Thymus (tissue), 11 donors: ENCODE measurements around the gene ZBTB7A. TPM values are rescaled to one million over a fixed set of nuclear protein-coding genes. Genes with fewer than 3 reads are reported as not detected.
"Not testable (repeated sequence)": the region's sequence is repeated elsewhere in the genome, so short reads cannot be mapped to it uniquely, and the experiment has no call there.

Experiments
- DNase-seq, 9 donors: peaks; one replicate each; pipeline ENCODE4 v3.0.0-alpha.2; 2013; ENCODE audit warnings: low spot score in 9 of 9, low read depth in 6 of 9, missing footprints in 1 of 9
- H3K27ac ChIP-seq, 2 donors: one replicate each; pipeline ENCODE4 v1.5.1; 2013; ENCODE audit warnings: control low read depth in 1 of 2, low read depth in 1 of 2, low read length in 1 of 2, mild to moderate bottlenecking in 1 of 2, moderate library complexity in 1 of 2
- H3K27me3 ChIP-seq, 2 donors: one replicate each; pipeline ENCODE4 v1.5.1; 2013; ENCODE audit warnings: low read length in 1 of 2; ENCODE audit not compliant: control insufficient read depth in 2 of 2, insufficient read depth in 1 of 2
- H3K36me3 ChIP-seq, 2 donors: one replicate each; pipeline ENCODE4 v1.5.1; 2013; ENCODE audit warnings: low read length in 1 of 2, mild to moderate bottlenecking in 1 of 2, moderate library complexity in 1 of 2; ENCODE audit not compliant: control insufficient read depth in 2 of 2, insufficient read depth in 2 of 2
- H3K4me1 ChIP-seq, 2 donors: one replicate each; pipeline ENCODE4 v1.5.1; 2013; ENCODE audit warnings: low read length in 2 of 2; ENCODE audit not compliant: control insufficient read depth in 2 of 2, insufficient read depth in 2 of 2
- H3K4me3 ChIP-seq, 2 donors: one replicate each; pipeline ENCODE4 v1.5.1; 2013; ENCODE audit warnings: low read length in 2 of 2, control low read depth in 1 of 2, mild to moderate bottlenecking in 1 of 2
- H3K9me3 ChIP-seq, 2 donors: one replicate each; pipeline ENCODE4 v1.5.1; 2013; ENCODE audit warnings: low read length in 1 of 2, mild to moderate bottlenecking in 1 of 2; ENCODE audit not compliant: control insufficient read depth in 2 of 2, insufficient read depth in 1 of 2
- WGBS: extraction: QIAGEN DNeasy Blood & Tissue Kit; methylation state at CpG from one replicate; pipeline ENCODE4 v1.1.7; 2013; 5-methylcytosine and 5-hydroxymethylcytosine counted together
- polyA plus RNA-seq: library from polyadenylated mRNA; stranded (reverse); fragments of 200-250 nt; gene quantifications from one replicate; pipeline ENCODE4 v1.2.3, GENCODE V29; 2013
- total RNA-seq: library from RNA; stranded (reverse); fragments of 120-200 nt; gene quantifications from one replicate; pipeline ENCODE4 v1.2.4, GENCODE V29; 2013
- donor health status: healthy.

ZBTB7A gene
- total and polyA plus RNA-seq, 2 donors = 5.1 to 9.4 TPM

DNA sequence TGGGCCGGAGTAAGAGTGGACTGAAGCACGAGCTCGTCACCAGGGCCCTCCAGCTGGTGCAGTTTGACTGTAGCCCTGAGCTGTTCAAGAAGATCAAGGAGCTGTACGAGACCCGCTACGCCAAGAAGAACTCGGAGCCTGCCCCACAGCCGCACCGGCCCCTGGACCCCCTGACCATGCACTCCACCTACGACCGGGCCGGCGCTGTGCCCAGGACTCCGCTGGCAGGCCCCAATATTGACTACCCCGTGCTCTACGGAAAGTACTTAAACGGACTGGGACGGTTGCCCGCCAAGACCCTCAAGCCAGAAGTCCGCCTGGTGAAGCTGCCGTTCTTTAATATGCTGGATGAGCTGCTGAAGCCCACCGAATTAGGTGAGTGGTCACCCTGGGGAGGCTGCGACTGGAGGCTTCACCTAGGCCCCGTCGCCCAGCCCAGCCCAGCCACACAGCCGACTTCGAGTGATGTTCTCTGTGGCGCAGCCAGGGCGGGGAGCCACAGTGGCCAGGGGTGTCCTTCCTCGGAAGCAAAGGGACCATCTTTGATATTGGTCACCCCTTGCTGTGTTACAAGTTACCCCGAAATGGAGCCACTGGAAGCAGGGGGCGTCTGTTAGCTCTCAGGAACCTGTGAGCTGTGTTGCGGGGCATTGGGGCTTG, 53.6 kb downstream of the ZBTB7A start:
- H3K36me3 ChIP-seq = peaks cover 48 to 56% of the 10 kb centered on the region in 2 donors
- DNase-seq = no peak
- H3K27ac ChIP-seq = no peak overlapping the region
- peaks cover 10 to 20% of the 10 kb centered on the region in 2 donors for H3K4me1 ChIP-seq
- no peaks in the 10 kb centered on the region for H3K27me3 ChIP-seq
- H3K4me3 ChIP-seq = no peak overlapping the region
- WGBS = 97% methylated on average over 33 of the region's 33 CpGs
- no peaks in the 10 kb centered on the region for H3K9me3 ChIP-seq

DNA sequence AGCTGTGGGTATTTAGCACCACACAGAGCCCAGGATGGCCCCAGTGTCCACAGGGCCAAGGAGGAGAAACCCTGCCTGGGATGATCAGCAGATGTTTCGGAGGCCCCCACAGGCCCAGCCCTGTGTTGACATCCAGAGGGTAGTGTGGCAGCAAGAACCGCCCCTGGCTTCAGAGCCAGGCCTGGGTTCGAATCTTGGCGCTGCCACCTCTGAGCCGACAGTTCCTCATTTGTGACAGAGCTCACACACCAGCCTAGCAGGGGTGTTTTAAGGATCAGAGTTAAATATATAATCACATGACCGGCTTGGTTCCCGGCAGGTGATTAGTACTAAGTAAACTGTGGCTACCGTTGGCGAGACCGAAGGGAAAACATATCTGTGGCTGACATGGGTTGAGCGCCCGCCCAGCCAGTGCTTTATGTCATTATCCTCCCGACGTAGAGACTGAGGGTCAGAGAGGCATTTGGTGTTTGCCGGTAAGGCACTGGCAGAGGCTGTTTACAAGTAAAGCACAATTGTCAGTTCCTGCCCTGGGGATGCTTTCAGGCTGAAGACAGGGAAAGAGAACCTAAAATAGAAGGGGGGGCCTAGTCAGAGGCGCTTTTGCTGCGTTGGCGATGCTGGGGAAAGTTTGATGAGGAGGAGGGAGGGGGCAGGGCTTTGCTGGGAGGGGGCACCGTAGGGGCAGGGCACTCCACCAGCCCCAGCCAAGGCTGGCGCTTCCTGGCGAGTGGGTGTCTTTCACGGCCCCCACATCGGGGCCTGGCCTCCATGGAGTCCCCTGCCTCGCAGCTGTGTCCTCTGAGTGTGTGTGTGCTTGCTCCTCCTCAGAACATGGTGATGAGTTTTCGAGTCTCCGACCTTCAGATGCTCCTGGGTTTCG, 54.4 kb downstream of the ZBTB7A start:
- no peak overlapping the region for H3K4me3 ChIP-seq
- 95% methylated on average over 27 of the region's 27 CpGs for WGBS
- no peak overlapping the region for H3K27ac ChIP-seq
- no peak for DNase-seq
- peaks cover 46 to 54% of the 10 kb centered on the region in 2 donors for H3K36me3 ChIP-seq
- H3K9me3 ChIP-seq = no peaks in the 10 kb centered on the region
- peaks cover 10 to 21% of the 10 kb centered on the region in 2 donors for H3K4me1 ChIP-seq
- no peaks in the 10 kb centered on the region for H3K27me3 ChIP-seq

DNA sequence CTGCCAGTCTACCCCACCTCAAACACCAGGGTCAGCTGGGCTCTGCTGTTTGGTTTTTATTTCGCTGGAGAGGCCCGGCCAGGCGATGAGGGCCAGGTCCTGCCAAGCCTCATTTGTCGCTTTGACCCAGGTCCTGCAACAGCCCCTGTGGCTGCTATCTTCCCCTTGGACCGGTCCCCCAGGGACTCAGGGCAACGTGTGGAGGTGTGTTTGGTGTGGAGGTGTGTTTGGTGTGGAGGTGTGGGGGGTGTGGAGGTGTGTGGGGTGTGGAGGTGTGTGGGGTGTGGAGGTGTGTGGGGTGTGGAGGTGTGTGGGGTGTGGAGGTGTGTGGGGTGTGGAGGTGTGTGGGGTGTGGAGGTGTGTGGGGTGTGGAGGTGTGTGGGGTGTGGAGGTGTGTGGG, 55.3 kb downstream of the ZBTB7A start:
- not testable (repeated sequence) for H3K27me3 ChIP-seq, H3K27ac ChIP-seq, H3K9me3 ChIP-seq, H3K4me3 ChIP-seq, DNase-seq
- peaks cover 37 to 48% of the 10 kb centered on the region in 2 donors for H3K36me3 ChIP-seq
- peaks cover 10 to 27% of the 10 kb centered on the region in 2 donors for H3K4me1 ChIP-seq
- 96% methylated on average over 6 of the region's 6 CpGs for WGBS

DNA sequence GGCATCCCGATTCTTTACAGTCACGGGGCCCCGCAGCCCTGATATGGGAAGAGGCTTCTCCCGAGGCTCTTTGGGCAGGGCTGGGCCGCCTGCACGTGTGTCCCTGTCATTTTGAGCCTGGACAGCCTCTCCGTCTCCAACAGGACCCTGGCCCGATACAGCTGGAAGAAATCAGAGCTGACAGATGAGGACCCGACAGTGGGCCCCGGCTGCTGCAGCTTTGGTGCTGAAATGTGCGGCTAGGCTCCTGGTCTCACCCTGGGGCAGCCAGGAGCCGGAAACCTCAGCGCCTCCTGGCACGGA, 55.9 kb downstream of the ZBTB7A start:
- Histone ChIP-seq H3K27me3 (no peaks in the 10 kb centered on the region), H3K9me3 (no peaks in the 10 kb centered on the region), H3K4me1 (peaks cover 10 to 30% of the 10 kb centered on the region in 2 donors), H3K36me3 (peaks cover 37 to 41% of the 10 kb centered on the region in 2 donors), H3K27ac (no peak overlapping the region), H3K4me3 (no peak overlapping the region)
- 95% methylated on average over 14 of the region's 14 CpGs for WGBS
- no peak for DNase-seq

DNA sequence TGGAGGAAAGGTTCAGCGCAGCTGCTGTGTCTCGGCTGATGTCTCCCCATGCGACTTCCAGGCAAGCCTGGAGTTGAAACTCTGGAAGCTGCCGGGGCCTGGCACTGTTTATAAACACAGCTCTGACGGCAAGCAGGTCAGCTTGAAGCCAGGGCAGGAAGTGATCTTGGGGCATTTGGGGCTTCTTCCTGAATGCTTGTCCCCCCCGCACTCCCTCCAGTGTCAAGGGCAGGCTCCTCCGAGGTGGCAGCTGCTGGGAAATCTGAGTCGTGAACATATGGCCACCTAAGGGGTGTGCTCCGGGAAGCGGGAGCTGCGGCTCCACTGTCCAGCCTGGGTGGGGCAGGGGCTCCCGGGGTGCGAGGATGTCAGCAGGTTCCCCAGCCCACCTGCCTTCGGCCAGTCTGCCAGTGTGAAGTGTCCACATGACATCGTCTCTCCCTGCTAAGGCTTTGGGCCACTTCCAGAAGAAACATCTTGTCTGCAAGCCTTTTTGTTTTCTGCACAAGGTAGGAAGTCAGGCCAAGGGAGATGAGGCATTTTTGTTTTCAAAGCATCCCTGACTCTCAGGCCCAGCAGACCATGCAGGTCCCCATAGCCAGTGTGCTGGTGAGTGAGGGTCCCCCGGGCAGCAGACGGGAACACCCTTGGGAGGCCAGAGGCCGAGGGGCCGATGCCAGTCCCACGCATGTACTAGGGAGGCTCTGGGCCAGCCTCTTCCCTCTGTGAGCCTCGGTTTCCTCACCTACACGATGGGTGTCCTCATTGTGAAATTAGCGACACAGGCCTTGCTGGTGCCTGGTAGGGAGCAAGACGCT, 56.5 kb downstream of the ZBTB7A start:
- DNase-seq = no peak
- Histone ChIP-seq H3K4me3 (no peak overlapping the region), H3K27ac (peak overlapping the region in 1 of 2 donors; percentile 18), H3K27me3 (no peaks in the 10 kb centered on the region), H3K4me1 (peaks cover 10 to 30% of the 10 kb centered on the region in 2 donors), H3K9me3 (no peaks in the 10 kb centered on the region), H3K36me3 (peaks cover 36 to 37% of the 10 kb centered on the region in 2 donors)
- 93% methylated on average over 24 of the region's 24 CpGs for whole genome bisulfite sequencing

DNA sequence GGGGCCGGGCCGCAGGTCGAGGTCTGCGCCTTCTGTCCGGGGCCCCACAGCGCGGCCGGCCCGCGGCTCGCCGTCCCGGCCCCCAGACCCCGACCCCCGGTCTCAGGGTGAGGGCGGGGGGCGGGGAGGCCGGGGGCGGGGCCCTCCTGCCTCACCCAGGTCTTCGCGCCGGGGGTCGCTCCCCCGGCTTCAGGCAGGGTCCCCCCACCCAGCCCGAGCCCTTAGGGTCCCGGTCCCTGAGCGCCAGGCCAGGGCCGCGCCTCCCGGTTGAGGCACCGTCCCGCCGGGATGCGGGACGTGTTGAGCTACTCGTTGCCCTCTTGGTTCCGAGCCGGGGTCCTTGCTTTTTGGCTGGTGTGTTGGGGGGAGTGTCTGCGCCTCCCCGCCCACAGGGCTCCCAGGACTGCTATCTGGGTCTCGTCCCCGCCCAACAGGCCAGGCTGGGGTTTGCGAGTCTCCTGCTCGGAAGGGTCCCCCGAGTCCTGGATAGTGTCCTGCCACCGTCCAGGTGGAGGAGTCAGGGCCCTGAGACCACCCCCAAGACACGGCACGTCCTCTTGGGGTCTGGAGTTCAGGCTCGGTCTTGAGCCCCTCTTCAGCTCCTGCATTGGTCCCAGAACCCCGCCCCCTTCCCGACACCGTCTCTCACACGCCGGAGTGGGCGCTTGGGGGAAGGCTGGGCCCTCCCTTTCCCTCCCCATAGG, 58.7 kb downstream of the ZBTB7A start:
- peaks cover 16 to 20% of the 10 kb centered on the region in 2 donors for H3K36me3 ChIP-seq
- peak overlapping the region; percentile 69 to 95 for H3K4me3 ChIP-seq
- H3K4me1 ChIP-seq = peaks cover 10 to 30% of the 10 kb centered on the region in 2 donors
- H3K27ac ChIP-seq = peak overlapping the region in 1 of 2 donors; percentile 90
- H3K9me3 ChIP-seq = no peaks in the 10 kb centered on the region
- DNase-seq = peak in 2 of 9 donors; percentile 31 to 36
- no peaks in the 10 kb centered on the region for H3K27me3 ChIP-seq
- WGBS = under 1% methylated on average over 53 of the region's 55 CpGs

DNA sequence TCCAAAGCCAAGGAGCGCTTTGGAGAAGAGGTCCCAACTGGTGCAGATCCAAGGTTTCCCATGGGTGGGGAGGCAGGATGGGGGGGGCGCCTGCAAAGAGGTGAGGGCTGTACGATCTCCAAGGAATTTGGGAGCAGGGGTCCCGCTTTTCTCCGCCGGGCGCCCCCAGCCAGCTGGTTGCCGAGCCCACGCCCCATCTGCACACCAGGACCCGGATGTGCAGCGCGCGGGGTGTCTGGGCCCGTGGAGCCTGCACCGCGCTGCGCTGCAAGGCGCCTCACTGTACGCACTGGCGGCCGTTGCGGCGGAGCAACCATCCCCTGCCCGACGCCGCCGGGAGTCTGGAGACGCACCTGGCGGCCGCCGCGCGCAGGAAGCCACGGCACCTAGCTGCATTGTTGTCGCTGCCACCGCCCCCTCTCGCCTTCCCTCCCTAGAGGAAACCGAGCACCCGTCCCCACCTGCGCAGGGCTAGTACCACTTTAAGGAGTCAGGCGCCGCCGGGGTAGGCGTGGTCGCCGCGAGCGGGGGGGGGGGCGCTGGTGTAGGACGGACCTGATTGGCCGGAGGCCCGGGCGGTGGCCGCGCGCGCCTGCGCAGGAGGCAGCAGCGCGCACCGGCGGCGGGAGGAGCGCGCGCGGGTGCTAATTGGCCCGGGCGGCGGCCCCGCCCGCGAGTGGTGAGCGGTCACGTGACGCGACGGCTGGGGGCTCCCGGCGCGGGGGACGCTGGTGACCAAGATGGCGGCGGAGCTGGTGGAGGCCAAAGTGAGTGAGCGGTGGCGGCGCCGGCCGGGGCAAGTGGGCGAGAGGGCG, 59.5 kb downstream of the ZBTB7A start, which contains the start of gene PIAS4:
TSS of gene PIAS4 (plus strand) at position 716 of the 815 bp plus-strand sequence. CDS start at position 741, 25 bp downstream.
- Histone ChIP-seq H3K36me3 (peaks cover 12 to 16% of the 10 kb centered on the region in 2 donors), H3K4me1 (peaks cover 10 to 30% of the 10 kb centered on the region in 2 donors), H3K4me3 (peak within 1 kb of the TSS; percentile 69 to 95), H3K27me3 (no peaks in the 10 kb centered on the region), H3K9me3 (no peaks in the 10 kb centered on the region), H3K27ac (peak within 1 kb of the TSS; percentile 88 to 90)
- under 1% methylated on average over 91 of the region's 91 CpGs for WGBS
- DNase-seq = peak; percentile 82 to 98 (median 96)

DNA sequence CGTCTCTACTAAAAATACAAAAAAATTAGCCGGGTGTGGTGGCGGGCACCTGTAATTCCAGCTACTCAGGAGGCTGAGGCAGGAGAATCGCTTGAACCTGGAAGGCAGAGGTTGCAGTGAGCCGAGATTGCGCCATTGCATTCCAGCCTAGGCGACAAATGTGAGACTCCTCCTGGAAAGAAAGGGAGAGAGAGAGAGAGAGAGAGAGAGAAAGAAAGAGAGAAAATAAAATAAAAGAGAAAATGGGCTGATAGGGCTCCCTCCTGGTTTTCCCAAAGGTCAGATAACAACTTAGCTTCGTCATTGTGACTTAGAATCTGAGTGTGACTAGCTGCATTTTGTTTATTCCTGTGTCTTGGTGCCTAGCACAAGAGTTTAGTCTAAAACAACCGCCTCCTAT, 61.3 kb downstream of the ZBTB7A start:
- H3K4me1 ChIP-seq = peaks cover 10 to 27% of the 10 kb centered on the region in 2 donors
- not testable (repeated sequence) for H3K36me3 ChIP-seq, H3K27ac ChIP-seq, H3K27me3 ChIP-seq, H3K4me3 ChIP-seq, H3K9me3 ChIP-seq, DNase-seq
- WGBS = 99% methylated on average over 9 of the region's 9 CpGs
